ENCODE results near the gene RANBP1.
"Not testable (repeated sequence)": the region's sequence is repeated elsewhere in the genome, so short reads cannot be mapped to it uniquely, and the experiment has no call there.

Gene RANBP1

DNA sequence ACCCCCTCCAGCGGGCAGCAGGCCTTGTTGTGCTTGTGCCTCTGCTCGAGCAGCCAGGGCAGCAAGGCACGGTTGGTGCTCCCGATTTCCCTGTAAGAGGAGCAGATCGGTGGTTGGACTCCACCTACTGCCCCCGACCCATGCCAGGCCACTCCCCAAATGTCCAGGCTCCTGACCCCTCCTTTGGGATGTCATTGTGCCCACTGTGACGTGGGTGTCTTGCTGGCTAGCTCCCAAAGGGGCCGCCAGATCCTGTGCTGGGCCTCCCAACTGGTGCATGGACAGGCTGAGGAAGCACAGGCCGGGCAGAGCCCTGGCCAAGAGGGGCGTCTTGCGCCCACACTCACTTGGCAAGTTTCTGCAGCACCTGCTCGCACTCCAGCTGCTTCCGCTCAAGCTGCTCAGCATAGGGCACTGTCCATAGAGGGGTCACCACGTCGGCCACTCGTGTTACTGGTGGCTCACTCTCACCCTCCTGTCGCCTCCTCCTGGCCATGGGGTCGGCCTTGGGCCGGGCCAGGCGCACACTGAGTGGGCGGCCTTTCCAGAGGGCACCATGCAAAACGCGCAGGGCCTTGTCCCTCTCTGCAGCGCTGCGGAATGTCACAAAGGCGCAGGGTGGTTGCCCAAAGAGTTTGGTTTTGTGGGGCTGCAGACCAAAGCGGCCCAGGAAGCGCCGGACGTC, at the start of gene RANBP1:
RANBP1 (plus strand) TSS at position 414 of the 685 bp plus-strand sequence; CDS start at position 495, 81 bp downstream.
- DNase-seq, result no peak

DNA sequence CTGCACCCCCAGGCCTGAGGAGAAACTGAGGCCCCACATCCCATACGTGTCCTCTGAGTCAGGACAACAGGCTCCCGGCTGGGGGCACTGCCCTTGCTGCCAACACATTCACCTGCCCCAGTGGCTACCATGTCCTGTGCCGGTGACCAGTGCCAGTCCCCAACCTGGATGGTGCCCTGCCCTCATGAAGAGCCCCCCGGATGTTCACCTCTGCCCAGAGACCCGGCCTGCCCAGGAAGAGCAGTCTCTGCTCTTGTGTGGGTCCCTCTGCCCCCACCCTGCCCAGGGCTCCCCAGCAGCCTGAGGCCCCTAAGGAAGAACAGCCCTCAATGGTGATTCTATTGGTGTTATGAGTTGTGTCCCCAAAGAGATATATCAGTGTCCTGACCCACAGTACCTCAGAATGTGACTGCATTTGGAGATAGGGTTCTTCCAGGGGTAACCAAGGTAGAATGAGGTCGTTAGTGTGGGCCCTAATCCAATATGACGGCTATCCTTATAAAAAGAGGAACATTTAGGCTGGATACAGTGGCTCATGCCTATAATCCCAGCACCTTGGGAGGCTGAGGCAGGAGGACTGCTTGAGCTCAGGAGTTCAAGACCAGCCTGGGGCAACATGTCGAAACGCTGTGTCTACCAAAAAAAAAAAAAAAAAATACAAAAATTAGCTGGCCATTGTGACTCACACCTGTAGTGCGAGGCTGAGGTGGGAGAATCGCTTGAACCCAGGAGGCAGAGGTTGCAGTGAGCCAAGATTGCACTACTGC, 49.1 kb upstream of the RANBP1 start:
- DNase-seq, result no peak

GRCh38 chr22:20067384-20067682, 48.6 kb upstream of the RANBP1 start:
- DNase-seq, result not testable (repeated sequence)

GRCh38 chr22:20068640-20069039, 47.3 kb upstream of the RANBP1 start:
- no peak for DNase-seq

DNA sequence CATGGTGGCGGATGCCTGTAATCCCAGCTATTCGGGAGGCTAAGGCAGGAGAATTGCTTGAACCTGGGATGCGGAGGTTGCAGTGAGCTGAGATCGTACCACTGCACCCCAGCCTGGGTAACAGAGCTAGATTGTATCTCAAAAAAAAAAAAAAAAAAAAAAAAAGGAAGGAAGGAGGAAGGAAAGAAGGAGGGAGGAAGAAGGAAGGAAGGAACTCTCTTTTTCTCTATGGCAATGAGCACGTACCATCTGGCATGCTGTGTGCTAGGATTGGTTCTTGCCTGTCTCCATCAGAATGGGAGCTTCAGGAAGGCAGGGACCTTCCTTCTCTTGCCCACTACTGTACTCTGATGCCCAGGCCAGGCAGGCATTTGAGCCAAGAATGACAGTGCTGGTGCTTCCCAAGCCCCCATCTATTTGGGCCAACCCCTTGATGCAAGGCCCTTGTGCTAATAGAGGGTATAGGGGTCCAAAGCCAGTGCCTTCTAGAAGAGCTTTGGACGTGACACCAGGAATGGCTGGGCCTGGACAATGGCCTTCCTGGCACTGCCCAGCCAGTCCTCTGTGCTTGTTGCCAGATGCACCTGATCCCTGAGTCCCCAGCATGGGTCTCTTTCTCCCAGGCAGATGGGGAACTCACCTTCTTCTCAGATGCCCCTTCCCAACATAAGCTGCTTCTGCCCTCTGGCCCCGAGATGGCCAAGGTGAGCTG, 46.4 kb upstream of the RANBP1 start:
- DNase-seq, result no peak

- DNase-seq, result no peak
These were observed 44.4 kb upstream of the RANBP1 start for GRCh38 chr22:20071524-20071972.

DNA sequence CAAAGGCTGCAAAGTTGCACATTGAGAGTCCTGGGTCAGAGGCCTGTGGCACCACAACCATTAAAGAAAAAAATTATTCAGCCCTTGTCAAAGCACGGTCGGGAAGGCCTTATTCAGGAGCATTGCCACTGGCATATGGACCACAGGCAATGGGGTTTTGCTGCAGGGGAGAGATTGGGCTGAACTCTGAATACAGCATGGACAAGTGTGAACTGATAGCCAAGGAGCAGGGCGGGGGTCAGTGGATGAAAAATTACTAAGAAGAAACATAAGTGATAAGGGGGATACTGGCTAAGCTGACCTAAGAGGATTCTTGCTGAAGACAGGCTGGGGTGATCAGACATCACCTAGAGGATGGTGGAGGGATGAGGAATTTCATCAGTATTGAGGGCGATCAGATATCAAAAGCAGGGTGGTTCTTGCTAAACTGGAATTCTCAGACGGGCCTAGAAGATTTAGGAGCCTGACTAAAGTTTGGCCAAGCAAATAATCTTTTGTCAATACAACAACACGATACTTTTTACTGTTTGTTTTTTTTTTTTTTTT, 39.2 kb upstream of the RANBP1 start:
- no peak for DNase-seq

- peak; percentile 82 for DNase-seq
These were observed 36.0 kb upstream of the RANBP1 start, which contains the start of gene DGCR8 for GRCh38 chr22:20079745-20080444. Gene DGCR8, plus strand, starts transcription at chr22:20080241. Its CDS starts 5,723 bp downstream, at chr22:20085964.

- DNase-seq, result peak; percentile 76
These were observed 35.5 kb upstream of the RANBP1 start for GRCh38 chr22:20080445-20080775.

GRCh38 chr22:20080776-20081654, 34.9 kb upstream of the RANBP1 start:
- DNase-seq, result peak; percentile 26

GRCh38 chr22:20083157-20083890, 32.6 kb upstream of the RANBP1 start:
- DNase-seq, result no peak

DNA sequence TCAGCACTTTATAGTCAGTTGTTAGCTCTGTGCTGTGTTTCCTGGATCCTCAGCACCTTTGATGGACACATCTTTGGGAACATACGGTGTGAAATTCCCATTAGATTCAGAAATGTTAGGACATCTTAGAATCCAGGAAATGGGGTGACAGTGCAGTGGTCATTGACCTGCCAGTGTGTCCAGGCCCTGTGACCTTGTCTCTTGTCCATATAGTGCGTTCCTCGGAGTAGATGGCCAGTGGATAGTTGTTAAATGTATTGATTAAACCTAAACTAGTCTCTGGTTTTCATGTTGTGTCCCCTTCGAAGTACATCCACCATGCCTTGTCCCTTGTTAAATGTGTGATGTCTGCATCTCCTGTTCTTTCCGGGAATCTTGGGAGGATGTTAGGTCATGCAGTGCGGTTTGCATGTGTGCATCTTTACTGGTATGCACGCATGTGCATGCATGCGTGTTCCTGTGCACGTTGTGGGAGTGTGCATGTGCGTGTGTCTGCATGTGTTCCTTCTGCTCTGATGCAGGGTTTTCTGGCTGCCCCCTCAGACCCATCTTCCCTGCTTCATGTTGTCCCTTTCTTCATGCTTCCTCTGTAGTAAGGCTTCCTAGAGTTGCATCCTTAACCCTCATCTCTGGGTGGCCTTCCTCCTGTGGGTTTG, 31.9 kb upstream of the RANBP1 start:
- no peak for DNase-seq

DNA sequence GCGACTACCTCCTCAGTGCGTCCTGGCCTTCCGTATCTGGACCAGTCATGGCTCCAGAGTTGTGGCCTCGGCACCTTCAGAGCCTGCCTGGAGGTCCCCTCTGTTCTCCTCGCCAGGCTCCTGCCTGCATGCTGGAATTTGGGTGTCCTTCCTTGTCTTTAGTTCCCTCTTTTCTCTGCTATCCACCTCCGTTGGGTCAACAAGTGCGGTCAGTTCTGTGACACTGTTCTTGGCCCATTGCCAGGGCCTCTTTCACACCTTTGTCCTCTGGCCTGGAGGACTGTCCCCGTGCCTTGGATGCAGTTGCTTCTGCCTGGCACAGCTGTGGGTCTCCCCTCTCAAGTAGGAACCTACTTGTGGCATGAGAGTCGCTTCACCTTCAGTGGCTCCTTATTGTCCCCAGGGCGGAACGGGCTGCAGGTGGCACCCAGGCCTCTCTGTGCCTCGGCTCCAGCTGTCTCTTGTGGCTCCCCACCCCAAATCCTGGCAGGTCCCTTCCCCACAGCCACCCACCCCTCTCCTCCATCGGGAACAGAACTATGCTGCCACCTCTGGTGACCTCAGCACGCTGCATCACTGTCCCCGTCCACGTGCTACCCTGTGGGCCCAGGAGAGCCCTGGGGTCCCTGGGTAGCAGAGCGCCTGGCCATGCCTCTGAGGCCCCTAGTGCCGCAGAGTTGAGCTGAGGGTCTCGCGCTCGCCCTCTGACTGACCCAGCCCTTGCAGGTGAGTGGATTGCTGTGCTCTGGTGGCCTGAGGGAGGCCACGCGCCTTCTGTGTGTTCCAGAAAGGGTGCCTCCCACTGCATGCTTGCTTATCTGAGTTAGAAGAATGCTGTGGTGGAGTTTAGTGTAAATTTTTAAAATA, 31.1 kb upstream of the RANBP1 start:
- DNase-seq, result peak; percentile 24

DNA sequence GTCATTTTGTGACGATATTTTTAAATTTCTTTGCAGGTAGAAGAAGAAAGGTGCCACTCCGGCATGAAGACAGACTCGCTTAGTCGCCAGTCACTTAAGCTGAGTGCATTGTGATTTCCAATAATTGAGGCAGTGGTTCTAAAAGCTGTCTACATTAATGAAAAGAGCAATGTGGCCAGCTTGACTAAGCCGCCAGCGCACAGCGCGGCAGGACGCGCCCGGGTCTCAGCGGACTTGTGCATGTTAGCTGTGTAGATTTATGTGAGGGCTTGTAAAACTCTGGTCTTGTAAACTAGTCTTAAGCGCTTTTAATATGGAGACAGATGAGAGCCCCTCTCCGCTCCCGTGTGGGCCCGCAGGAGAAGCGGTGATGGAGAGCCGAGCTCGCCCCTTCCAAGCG, 30.3 kb upstream of the RANBP1 start:
- no peak for DNase-seq

DNA sequence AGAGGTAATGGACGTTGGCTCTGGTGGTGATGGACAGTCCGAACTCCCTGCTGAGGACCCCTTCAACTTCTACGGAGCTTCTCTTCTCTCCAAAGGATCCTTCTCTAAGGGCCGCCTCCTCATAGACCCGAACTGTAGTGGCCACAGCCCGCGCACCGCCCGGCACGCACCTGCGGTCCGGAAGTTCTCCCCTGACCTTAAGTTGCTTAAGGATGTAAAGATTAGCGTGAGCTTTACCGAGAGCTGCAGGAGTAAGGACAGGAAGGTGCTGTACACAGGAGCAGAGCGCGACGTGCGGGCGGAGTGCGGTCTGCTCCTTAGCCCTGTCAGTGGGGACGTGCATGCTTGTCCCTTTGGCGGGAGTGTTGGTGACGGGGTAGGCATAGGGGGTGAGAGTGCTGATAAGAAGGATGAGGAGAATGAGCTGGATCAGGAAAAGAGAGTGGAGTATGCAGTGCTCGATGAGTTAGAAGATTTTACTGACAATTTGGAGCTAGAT, 29.8 kb upstream of the RANBP1 start:
- DNase-seq, result no peak

GRCh38 chr22:20086763-20087162, 29.1 kb upstream of the RANBP1 start:
- DNase-seq, result no peak

- DNase-seq, result no peak
These were observed 28.3 kb upstream of the RANBP1 start for GRCh38 chr22:20087319-20088262.

GRCh38 chr22:20088263-20088648, 27.6 kb upstream of the RANBP1 start:
- no peak for DNase-seq

Data from activated CD4-positive, alpha-beta T cell treated with anti-CD3 and anti-CD28 coated beads, Interleukin-10, Interleukin-2, amounts not matched to agents 100 ng/mL and 50 ng/mL, durations not matched to agents 16 hours and 8 hours (primary cell).